ENCODE results near the gene CAMK2A. TPM values are rescaled to one million over a fixed set of nuclear protein-coding genes. Genes with fewer than 3 reads are reported as not detected.

CAMK2A gene
- total RNA-seq, 1 donor from 2014 or later = 1.2 TPM

GRCh38 chr5:150316320-150316719 is 26.7 kb upstream of the CAMK2A start:
- H3K36me3 ChIP-seq (ENCODE audit: insufficient read depth, low read length) = no peaks in the 10 kb centered on the region
- DNase-seq (ENCODE audit: low read depth) (no peak), FAIRE-seq (no peak)
- H3K27ac ChIP-seq (ENCODE audit: low read depth, low read length) = peak overlapping the region; percentile 97
- H3K4me3 ChIP-seq (ENCODE audit: insufficient read depth, low read depth, low read length) = no peak overlapping the region
- no peaks in the 10 kb centered on the region for H3K9me3 ChIP-seq (ENCODE audit: insufficient read depth, low read depth, low read length)
- peaks cover 42% of the 10 kb centered on the region for H3K4me1 ChIP-seq (ENCODE audit: insufficient read depth, low read length)
- peak overlapping the region; percentile 98 for H3K27ac Mint-ChIP-seq (ENCODE audit: unreplicated experiment)
- H3K9me3 Mint-ChIP-seq (ENCODE audit: unreplicated experiment) = no peaks in the 10 kb centered on the region
- TF ChIP-seq CTCF (IDR thresholded peaks at IDR 0.05; ENCODE audit: insufficient read depth, low read depth, low read length) = no peak
- no peak for TF ChIP-seq EZH2 (IDR thresholded peaks at IDR 0.05; ENCODE audit: insufficient read depth, low read length)
- H3K36me3 Mint-ChIP-seq (ENCODE audit: low read depth, unreplicated experiment) = peaks cover 3% of the 10 kb centered on the region
- no peaks in the 10 kb centered on the region for H4K20me1 ChIP-seq (ENCODE audit: insufficient read depth, low read length)
- peak overlapping the region; percentile 64 for H3K9ac ChIP-seq (ENCODE audit: low read length)
- peaks cover 52% of the 10 kb centered on the region for H3K4me1 Mint-ChIP-seq (ENCODE audit: low read depth, unreplicated experiment)
- no peak overlapping the region for H3K4me3 Mint-ChIP-seq (ENCODE audit: unreplicated experiment)
- H3K27me3 Mint-ChIP-seq (ENCODE audit: low read depth, unreplicated experiment) = no peaks in the 10 kb centered on the region
- H3K79me2 ChIP-seq (ENCODE audit: insufficient read depth, low read length) = no peaks in the 10 kb centered on the region
- no peaks in the 10 kb centered on the region for H3K27me3 ChIP-seq (ENCODE audit: insufficient read depth, low read length)
- H2AFZ ChIP-seq (ENCODE audit: low read depth, low read length) = no peak overlapping the region
- no peak overlapping the region for H3K4me2 ChIP-seq (ENCODE audit: low read length)

GRCh38 chr5:150315245-150315644 is 25.7 kb upstream of the CAMK2A start:
- Histone ChIP-seq H3K4me2 (ENCODE audit: low read length) (no peak overlapping the region), H3K9me3 (ENCODE audit: insufficient read depth, low read depth, low read length) (no peaks in the 10 kb centered on the region), H3K36me3 (ENCODE audit: insufficient read depth, low read length) (no peaks in the 10 kb centered on the region), H2AFZ (ENCODE audit: low read depth, low read length) (no peak overlapping the region), H3K9ac (ENCODE audit: low read length) (no peak overlapping the region), H3K79me2 (ENCODE audit: insufficient read depth, low read length) (no peaks in the 10 kb centered on the region), H3K27me3 (ENCODE audit: insufficient read depth, low read length) (no peaks in the 10 kb centered on the region), H3K4me3 (ENCODE audit: insufficient read depth, low read depth, low read length) (no peak overlapping the region), H3K27ac (ENCODE audit: low read depth, low read length) (no peak overlapping the region), H4K20me1 (ENCODE audit: insufficient read depth, low read length) (no peaks in the 10 kb centered on the region), H3K4me1 (ENCODE audit: insufficient read depth, low read length) (peaks cover 37% of the 10 kb centered on the region)
- no peaks in the 10 kb centered on the region for H3K36me3 Mint-ChIP-seq (ENCODE audit: low read depth, unreplicated experiment)
- no peak overlapping the region for H3K27ac Mint-ChIP-seq (ENCODE audit: unreplicated experiment)
- no peak overlapping the region for H3K4me3 Mint-ChIP-seq (ENCODE audit: unreplicated experiment)
- peaks cover 48% of the 10 kb centered on the region for H3K4me1 Mint-ChIP-seq (ENCODE audit: low read depth, unreplicated experiment)
- DNase-seq (ENCODE audit: low read depth) (no peak), FAIRE-seq (no peak)
- H3K9me3 Mint-ChIP-seq (ENCODE audit: unreplicated experiment) = peaks cover 2% of the 10 kb centered on the region
- TF ChIP-seq CTCF (IDR thresholded peaks at IDR 0.05; ENCODE audit: insufficient read depth, low read depth, low read length) (no peak), EZH2 (IDR thresholded peaks at IDR 0.05; ENCODE audit: insufficient read depth, low read length) (no peak)
- H3K27me3 Mint-ChIP-seq (ENCODE audit: low read depth, unreplicated experiment) = no peaks in the 10 kb centered on the region

- H3K9ac ChIP-seq (ENCODE audit: low read length) = no peak overlapping the region
- H3K27me3 ChIP-seq (ENCODE audit: insufficient read depth, low read length) = no peaks in the 10 kb centered on the region
- peaks cover 26% of the 10 kb centered on the region for H3K4me1 ChIP-seq (ENCODE audit: insufficient read depth, low read length)
- H3K4me3 Mint-ChIP-seq (ENCODE audit: unreplicated experiment) = no peak overlapping the region
- no peak overlapping the region for H3K4me3 ChIP-seq (ENCODE audit: insufficient read depth, low read depth, low read length)
- H3K27me3 Mint-ChIP-seq (ENCODE audit: low read depth, unreplicated experiment) = peaks cover 2% of the 10 kb centered on the region
- no peaks in the 10 kb centered on the region for H3K36me3 ChIP-seq (ENCODE audit: insufficient read depth, low read length)
- TF ChIP-seq EZH2 (IDR thresholded peaks at IDR 0.05; ENCODE audit: insufficient read depth, low read length) = no peak
- no peak for TF ChIP-seq CTCF (IDR thresholded peaks at IDR 0.05; ENCODE audit: insufficient read depth, low read depth, low read length)
- no peak overlapping the region for H3K27ac Mint-ChIP-seq (ENCODE audit: unreplicated experiment)
- no peaks in the 10 kb centered on the region for H3K79me2 ChIP-seq (ENCODE audit: insufficient read depth, low read length)
- no peak for DNase-seq (ENCODE audit: low read depth)
- no peak overlapping the region for H3K27ac ChIP-seq (ENCODE audit: low read depth, low read length)
- H4K20me1 ChIP-seq (ENCODE audit: insufficient read depth, low read length) = no peaks in the 10 kb centered on the region
- H3K36me3 Mint-ChIP-seq (ENCODE audit: low read depth, unreplicated experiment) = no peaks in the 10 kb centered on the region
- H3K9me3 Mint-ChIP-seq (ENCODE audit: unreplicated experiment) = peaks cover 2% of the 10 kb centered on the region
- H3K4me1 Mint-ChIP-seq (ENCODE audit: low read depth, unreplicated experiment) = peaks cover 43% of the 10 kb centered on the region
- no peaks in the 10 kb centered on the region for H3K9me3 ChIP-seq (ENCODE audit: insufficient read depth, low read depth, low read length)
- no peak for FAIRE-seq
- no peak overlapping the region for H2AFZ ChIP-seq (ENCODE audit: low read depth, low read length)
- H3K4me2 ChIP-seq (ENCODE audit: low read length) = no peak overlapping the region
Observed at GRCh38 chr5:150313921-150314716, 24.5 kb upstream of the CAMK2A start.
